Trophoblast cell (in vitro differentiated cells and primary cell): ENCODE data around the gene RAB22A.
"Not testable (repeated sequence)": the region's sequence is repeated elsewhere in the genome, so short reads cannot be mapped to it uniquely, and the experiment has no call there.

Source experiments
- DNase-seq, 2 donors: peaks; one replicate each; pipeline ENCODE4 v3.0.0-alpha.2; 2016
- H2AFZ ChIP-seq: 2 replicates; pipeline ENCODE4 v1.6.1; 2013; ENCODE audit warnings: low read length, moderate library complexity, mild to moderate bottlenecking; ENCODE audit not compliant: insufficient read depth, poor library complexity
- H2AK5ac ChIP-seq: 2 replicates; pipeline ENCODE4 v1.6.1; 2013; ENCODE audit warnings: mild to moderate bottlenecking, low read length
- H2BK120ac ChIP-seq: 2 replicates; pipeline ENCODE4 v1.6.1; 2013; ENCODE audit warnings: low read length, mild to moderate bottlenecking, moderate library complexity; ENCODE audit not compliant: insufficient read depth, poor library complexity
- H2BK12ac ChIP-seq: 2 replicates; pipeline ENCODE4 v1.6.1; 2013; ENCODE audit warnings: mild to moderate bottlenecking, low read length, moderate library complexity
- H2BK5ac ChIP-seq: 2 replicates; pipeline ENCODE4 v1.6.1; 2013; ENCODE audit warnings: low read length, low read depth, moderate library complexity, mild to moderate bottlenecking; ENCODE audit not compliant: poor library complexity
- H3K14ac ChIP-seq: 2 replicates; pipeline ENCODE4 v1.6.1; 2013; ENCODE audit warnings: mild to moderate bottlenecking, low read length
- H3K18ac ChIP-seq: 2 replicates; pipeline ENCODE4 v1.6.1; 2013; ENCODE audit warnings: mild to moderate bottlenecking, low read length
- H3K23ac ChIP-seq: 2 replicates; pipeline ENCODE4 v1.6.1; 2013; ENCODE audit warnings: low read length
- H3K27ac ChIP-seq: 2 replicates; pipeline ENCODE4 v1.5.1; 2013; ENCODE audit warnings: low read depth, mild to moderate bottlenecking, inconsistent platforms, low read length, moderate library complexity
- H3K27me3 ChIP-seq: 2 replicates; pipeline ENCODE4 v1.6.1; 2013; ENCODE audit warnings: inconsistent platforms, mild to moderate bottlenecking, low read length, moderate library complexity; ENCODE audit not compliant: insufficient read depth
- H3K36me3 ChIP-seq, 2 experiments: 1 replicate in 1 of 2; 2 replicates in 1 of 2; pipeline ENCODE4 v1.6.1; 2013; ENCODE audit warnings: low read length in 2 of 2, mild to moderate bottlenecking in 2 of 2, moderate library complexity in 1 of 2; ENCODE audit not compliant: insufficient read depth in 2 of 2, control insufficient read depth in 1 of 2
- H3K4ac ChIP-seq: 2 replicates; pipeline ENCODE4 v1.6.1; 2013; ENCODE audit warnings: low read depth, mild to moderate bottlenecking, low read length, moderate library complexity
- H3K4me1 ChIP-seq, 2 experiments: 1 replicate in 1 of 2; 2 replicates in 1 of 2; pipeline ENCODE4 v1.6.1; 2013; ENCODE audit warnings: low read length in 2 of 2, mild to moderate bottlenecking in 2 of 2, moderate library complexity in 1 of 2; ENCODE audit not compliant: insufficient read depth in 2 of 2, control insufficient read depth in 1 of 2
- H3K4me2 ChIP-seq: 2 replicates; pipeline ENCODE4 v1.6.1; 2013; ENCODE audit warnings: inconsistent platforms, mild to moderate bottlenecking, low read length, moderate library complexity
- H3K4me3 ChIP-seq: 2 replicates; pipeline ENCODE4 v1.5.1; 2013; ENCODE audit warnings: mild to moderate bottlenecking, low read depth, low read length, inconsistent platforms
- H3K79me1 ChIP-seq: one replicate; pipeline ENCODE4 v1.6.1; 2013; ENCODE audit warnings: low read length
- H3K79me2 ChIP-seq: 2 replicates; pipeline ENCODE4 v1.6.1; 2013; ENCODE audit warnings: low read length, mild to moderate bottlenecking; ENCODE audit not compliant: control insufficient read depth, insufficient read depth, poor library complexity
- H3K9ac ChIP-seq: 2 replicates; pipeline ENCODE4 v1.6.1; 2013; ENCODE audit warnings: mild to moderate bottlenecking, low read length
- H3K9me3 ChIP-seq: 2 replicates; pipeline ENCODE4 v1.6.1; 2013; ENCODE audit warnings: low read depth, mild to moderate bottlenecking, control low read depth, inconsistent platforms, low read length; ENCODE audit not compliant: insufficient read depth
- H4K12ac ChIP-seq: 2 replicates; pipeline ENCODE4 v1.6.1; 2013; ENCODE audit warnings: low read depth, mild to moderate bottlenecking, low read length, moderate library complexity
- H4K8ac ChIP-seq: 2 replicates; pipeline ENCODE4 v1.6.1; 2013; ENCODE audit warnings: low read depth, mild to moderate bottlenecking, low read length, moderate library complexity
- H4K91ac ChIP-seq: one replicate; pipeline ENCODE4 v1.6.1; 2013; ENCODE audit warnings: low read depth, mild to moderate bottlenecking, low read length, moderate library complexity
- WGBS: extraction: QIAGEN DNeasy Blood & Tissue Kit; methylation state at CpG from one replicate; pipeline ENCODE4 v1.1.7; 2013; ENCODE audit warnings: missing lambda C conversion rate; ENCODE audit not compliant: insufficient read length, insufficient coverage; ENCODE audit errors: extremely low coverage; 5-methylcytosine and 5-hydroxymethylcytosine counted together

RAB22A gene

DNA sequence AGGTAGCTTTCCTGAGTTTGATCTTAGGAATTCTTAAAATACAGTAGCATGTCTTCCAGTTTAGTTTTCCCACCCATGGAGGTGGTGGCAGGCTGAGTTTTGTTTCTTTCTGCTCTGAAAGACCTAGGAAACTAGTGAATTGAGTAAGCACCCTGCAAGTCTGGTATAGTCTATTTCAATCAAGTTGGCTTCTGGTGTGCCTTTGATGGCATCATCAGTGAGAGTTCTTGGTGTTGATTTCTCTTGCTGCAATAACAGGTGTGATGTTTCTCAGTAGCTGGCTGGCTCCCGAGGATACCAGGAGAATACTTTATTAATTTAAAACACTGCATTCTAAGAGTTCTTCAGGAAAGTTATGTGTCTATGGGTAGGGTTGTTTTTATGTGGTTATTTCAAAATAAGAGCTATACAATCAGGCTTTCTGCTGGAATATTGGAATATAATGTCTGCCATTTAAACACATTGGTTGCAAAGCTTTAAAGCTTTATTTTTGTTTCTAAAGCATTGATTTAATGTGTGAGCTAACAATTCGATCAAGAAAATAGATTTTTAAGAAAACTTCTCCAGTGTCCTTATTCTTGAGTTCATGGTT, 98.5 kb downstream of the RAB22A start:
- Histone ChIP-seq H3K14ac (no peak overlapping the region), H3K9me3 (no peaks in the 10 kb centered on the region), H3K4ac (peak overlapping the region; percentile 83), H2BK12ac (no peak overlapping the region), H3K36me3 (peaks cover 0 to 2% of the 10 kb centered on the region in 2 experiments), H2BK5ac (no peak overlapping the region), H3K9ac (no peak overlapping the region), H3K27me3 (no peaks in the 10 kb centered on the region), H2AK5ac (no peak overlapping the region), H2AFZ (no peak overlapping the region), H3K18ac (no peak overlapping the region), H3K4me2 (no peak overlapping the region), H4K91ac (no peak overlapping the region), H3K79me1 (no peaks in the 10 kb centered on the region), H3K79me2 (peaks cover 7% of the 10 kb centered on the region), H3K27ac (no peak overlapping the region), H3K23ac (no peak overlapping the region), H2BK120ac (no peak overlapping the region), H4K12ac (no peak overlapping the region), H3K4me1 (peaks cover 0 to 2% of the 10 kb centered on the region in 2 experiments), H3K4me3 (no peak overlapping the region), H4K8ac (no peak overlapping the region)
- no peak for DNase-seq
- WGBS: no CpG with 5 or more reads among the region's 2 CpGs

DNA sequence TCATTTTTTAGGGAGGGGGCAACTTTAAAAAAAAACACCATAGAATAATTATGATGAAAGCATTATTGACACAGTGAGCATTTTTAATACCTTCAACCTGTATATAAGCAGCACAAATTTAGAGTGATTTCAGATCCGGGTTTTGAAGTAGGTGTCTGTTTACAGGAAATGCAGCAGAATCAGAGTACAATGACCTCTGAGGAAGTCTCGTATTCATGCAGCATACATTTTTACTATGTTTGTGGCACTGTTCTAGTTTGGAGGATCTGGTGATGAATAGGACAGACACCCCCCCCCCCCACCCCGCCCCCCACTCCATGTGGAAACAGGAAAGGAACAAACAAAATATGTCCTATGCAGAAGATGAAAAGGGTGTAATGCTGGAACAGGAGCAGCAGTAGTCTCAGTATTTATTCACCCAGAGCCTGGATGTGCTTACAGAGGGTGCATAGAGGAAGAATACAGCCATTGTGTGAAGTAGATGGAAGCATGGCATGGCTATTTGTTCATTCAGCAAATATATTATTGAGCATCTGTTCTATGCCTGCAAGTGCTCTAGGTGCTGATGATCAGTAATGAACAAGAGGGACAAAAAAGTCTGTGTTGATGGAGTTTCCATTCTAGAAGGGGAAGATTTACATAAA, 99.2 kb downstream of the RAB22A start:
- no peak overlapping the region for H4K91ac ChIP-seq
- no peak overlapping the region for H2BK120ac ChIP-seq
- H3K14ac ChIP-seq: no peak overlapping the region
- H3K4me1 ChIP-seq: peaks cover 0 to 2% of the 10 kb centered on the region in 2 experiments
- H3K23ac ChIP-seq: no peak overlapping the region
- no peak overlapping the region for H3K9ac ChIP-seq
- DNase-seq: no peak
- H3K9me3 ChIP-seq: no peaks in the 10 kb centered on the region
- no peak overlapping the region for H3K18ac ChIP-seq
- no peak overlapping the region for H3K27ac ChIP-seq
- H3K4me2 ChIP-seq: no peak overlapping the region
- H2AFZ ChIP-seq: no peak overlapping the region
- peaks cover 0 to 2% of the 10 kb centered on the region in 2 experiments for H3K36me3 ChIP-seq
- no peaks in the 10 kb centered on the region for H3K79me1 ChIP-seq
- no peak overlapping the region for H2AK5ac ChIP-seq
- no peak overlapping the region for H3K4me3 ChIP-seq
- H4K12ac ChIP-seq: no peak overlapping the region
- H2BK12ac ChIP-seq: no peak overlapping the region
- H3K79me2 ChIP-seq: peaks cover 6% of the 10 kb centered on the region
- H3K27me3 ChIP-seq: no peaks in the 10 kb centered on the region
- H2BK5ac ChIP-seq: no peak overlapping the region
- WGBS: no CpG with 5 or more reads among the region's 3 CpGs
- peak overlapping the region; percentile 89 for H3K4ac ChIP-seq
- H4K8ac ChIP-seq: no peak overlapping the region

DNA sequence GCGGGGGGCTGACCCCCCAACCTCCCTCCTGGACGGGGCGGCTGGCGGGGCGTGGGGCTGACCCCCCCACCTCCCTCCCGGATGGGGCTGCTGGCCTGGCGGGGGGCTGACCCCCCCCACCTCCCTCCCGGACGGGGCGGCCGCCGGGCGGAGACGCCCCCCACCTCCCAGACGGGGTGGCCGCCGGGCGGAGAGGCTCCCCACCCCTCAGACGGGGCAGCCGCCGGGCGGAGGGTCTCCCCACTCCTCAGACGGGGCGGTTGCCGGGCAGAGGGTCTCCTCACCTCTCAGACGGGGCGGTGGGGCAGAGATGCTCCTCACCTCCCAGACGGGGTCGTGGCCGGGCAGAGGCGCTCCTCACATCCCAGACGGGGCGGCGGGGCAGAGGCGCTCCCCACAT, 104.7 kb downstream of the RAB22A start:
- not testable (repeated sequence) for H2BK5ac ChIP-seq, H3K79me2 ChIP-seq, H3K9ac ChIP-seq, DNase-seq, H4K8ac ChIP-seq, H2BK12ac ChIP-seq, H3K4me1 ChIP-seq, H2AFZ ChIP-seq, H4K91ac ChIP-seq, H3K4ac ChIP-seq, H3K9me3 ChIP-seq, H3K4me3 ChIP-seq, H3K27ac ChIP-seq, H2BK120ac ChIP-seq, H4K12ac ChIP-seq, H2AK5ac ChIP-seq, H3K36me3 ChIP-seq, H3K14ac ChIP-seq, H3K79me1 ChIP-seq, H3K27me3 ChIP-seq, H3K23ac ChIP-seq, H3K18ac ChIP-seq, H3K4me2 ChIP-seq
- WGBS: no CpG with 5 or more reads among the region's 35 CpGs

DNA sequence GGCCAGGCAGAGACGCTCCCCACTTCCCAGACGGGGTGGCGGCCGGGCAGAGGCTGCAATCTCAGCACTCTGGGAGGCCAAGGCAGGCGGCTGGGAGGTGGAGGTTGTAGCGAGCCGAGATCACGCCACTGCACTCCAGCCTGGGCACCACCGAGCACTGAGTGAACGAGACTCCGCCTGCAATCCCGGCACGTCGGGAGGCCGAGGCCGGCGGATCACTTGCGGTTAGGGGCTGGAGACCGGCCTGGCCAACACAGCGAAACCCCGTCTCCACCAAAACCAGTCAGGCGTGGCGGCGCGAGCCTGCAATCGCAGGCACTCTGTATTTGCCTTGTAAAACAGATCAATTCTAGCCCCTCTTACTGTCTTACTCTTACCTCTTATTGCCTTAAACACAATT, 105.3 kb downstream of the RAB22A start:
- not testable (repeated sequence) for DNase-seq, H2AK5ac ChIP-seq, H3K9me3 ChIP-seq, H3K79me1 ChIP-seq, H3K4me1 ChIP-seq, H3K36me3 ChIP-seq, H3K4ac ChIP-seq, H3K9ac ChIP-seq, H4K8ac ChIP-seq, H3K4me2 ChIP-seq, H4K12ac ChIP-seq, H3K23ac ChIP-seq, H2BK12ac ChIP-seq, H2BK5ac ChIP-seq, H4K91ac ChIP-seq, H3K14ac ChIP-seq, H3K79me2 ChIP-seq, H3K27ac ChIP-seq, H2AFZ ChIP-seq, H2BK120ac ChIP-seq, H3K4me3 ChIP-seq, H3K18ac ChIP-seq, H3K27me3 ChIP-seq
- WGBS: no CpG with 5 or more reads among the region's 26 CpGs
